DLD1 (cell line): ENCODE results near the gene CAMK2B.

ENCODE experiments used
- in situ Hi-C: cut with HindIII; loops from 2 replicates; pipeline ENCODE4 v1.10.0; 2017; ENCODE audit warnings: low sequenced_read_pairs

CAMK2B gene

DNA sequence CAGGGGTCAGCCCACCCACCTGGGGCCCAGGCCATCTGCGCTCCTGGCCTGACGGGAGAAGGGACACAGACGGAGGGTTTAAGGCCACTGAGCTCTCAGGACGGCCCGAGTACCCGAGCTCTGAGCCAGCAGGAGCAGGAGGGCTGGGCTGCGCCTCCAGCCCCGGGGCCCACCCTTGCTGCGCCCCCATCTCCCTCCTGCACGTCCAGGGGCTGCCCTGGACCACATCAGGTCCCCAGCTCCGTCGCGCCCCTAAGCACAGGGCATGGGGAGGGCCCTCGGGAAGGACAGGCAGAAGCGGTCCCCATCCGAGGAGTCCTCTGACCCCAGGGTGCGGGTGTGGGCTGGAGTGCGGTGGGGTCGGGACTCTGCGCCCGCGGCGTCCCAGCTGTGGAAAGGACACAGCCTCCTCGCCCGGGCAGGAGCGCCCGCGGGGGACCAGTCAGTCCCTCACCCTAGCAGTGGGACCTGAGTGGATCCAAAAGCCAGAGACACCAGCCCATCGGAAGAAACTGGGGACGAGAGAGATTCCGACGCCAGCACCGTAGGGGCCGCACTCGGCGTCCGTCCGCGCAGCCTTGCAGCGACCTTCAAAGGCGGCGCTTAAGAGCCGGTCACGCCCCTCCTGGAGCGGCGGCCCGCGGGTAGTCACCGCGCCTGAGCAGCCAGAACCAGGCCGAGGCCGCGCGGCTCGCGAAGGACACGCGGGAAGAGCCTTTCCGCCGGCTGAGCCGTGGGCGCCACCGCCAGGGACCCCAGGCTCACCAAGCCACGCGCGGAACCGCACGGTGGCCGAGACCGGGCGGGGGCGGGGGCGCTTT lies 15.9 kb downstream of the CAMK2B start:
- in situ Hi-C loops: no loop called here

DNA sequence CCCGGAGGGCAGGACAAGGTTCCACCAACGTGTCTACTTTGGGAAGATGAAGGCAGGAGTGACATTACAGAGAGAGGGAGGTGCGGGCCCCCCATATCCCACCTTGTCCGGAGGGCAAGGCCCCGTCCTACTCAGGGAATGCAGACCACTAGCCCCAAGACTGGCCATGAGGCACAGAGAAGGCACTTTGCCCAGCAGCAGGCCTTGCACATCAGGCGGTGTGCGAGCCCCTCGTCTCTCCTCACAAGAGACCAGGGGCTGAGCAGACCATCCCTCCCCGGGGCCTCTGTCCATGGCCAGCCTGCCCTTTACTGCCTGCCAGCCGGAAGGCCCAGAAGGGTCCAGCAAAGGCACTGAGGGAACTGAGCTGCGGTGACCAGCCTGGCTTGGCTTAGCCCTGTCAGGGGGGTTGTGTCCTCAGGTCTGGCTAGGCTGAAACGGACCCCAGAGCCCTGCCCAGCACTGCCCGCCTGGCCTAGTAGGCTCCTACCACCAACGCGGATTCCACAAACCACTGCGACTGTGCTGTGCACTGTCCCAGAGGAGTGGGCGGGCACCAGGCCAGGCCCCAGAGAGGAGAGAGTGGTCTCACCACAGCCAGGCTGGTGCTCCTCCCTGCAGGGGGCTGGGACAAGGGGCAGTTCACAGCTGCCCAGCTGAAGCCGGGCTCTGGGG lies 16.7 kb downstream of the CAMK2B start:
- in situ Hi-C loops: no loop called here

DNA sequence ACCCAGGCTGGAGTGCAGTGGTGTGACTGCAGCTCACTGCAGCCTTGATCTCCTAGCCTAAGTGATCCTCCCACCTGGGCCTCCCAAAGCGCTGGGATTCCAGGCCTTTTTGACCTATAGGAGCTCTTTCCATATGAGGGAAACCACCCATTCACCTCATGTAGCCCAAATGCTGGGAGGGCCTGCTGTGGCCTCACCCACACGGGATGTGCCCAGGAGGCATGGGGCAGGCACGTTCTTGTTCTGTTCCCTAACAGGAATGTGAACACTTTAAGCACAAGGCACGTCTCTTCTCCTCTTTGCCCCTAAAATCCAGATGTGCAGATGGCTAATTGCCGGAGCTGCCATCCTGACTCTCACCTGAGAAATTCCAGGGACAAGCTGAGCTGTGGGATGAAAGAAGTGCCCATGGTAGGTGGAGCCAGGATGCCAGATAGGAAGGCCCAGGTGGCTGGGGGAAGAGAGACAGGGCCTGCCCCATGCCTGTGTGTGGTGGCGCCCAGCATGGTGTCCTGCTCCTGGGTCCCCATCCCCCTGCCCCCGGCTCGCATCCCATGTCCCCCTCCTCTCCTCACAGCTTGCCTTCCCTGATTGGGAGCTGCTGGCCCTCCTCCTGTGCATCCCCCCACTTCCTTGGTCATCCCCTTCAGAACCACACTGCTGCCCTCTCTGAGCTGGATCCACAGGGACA lies 17.3 kb downstream of the CAMK2B start:
- in situ Hi-C loops: no loop called here

DNA sequence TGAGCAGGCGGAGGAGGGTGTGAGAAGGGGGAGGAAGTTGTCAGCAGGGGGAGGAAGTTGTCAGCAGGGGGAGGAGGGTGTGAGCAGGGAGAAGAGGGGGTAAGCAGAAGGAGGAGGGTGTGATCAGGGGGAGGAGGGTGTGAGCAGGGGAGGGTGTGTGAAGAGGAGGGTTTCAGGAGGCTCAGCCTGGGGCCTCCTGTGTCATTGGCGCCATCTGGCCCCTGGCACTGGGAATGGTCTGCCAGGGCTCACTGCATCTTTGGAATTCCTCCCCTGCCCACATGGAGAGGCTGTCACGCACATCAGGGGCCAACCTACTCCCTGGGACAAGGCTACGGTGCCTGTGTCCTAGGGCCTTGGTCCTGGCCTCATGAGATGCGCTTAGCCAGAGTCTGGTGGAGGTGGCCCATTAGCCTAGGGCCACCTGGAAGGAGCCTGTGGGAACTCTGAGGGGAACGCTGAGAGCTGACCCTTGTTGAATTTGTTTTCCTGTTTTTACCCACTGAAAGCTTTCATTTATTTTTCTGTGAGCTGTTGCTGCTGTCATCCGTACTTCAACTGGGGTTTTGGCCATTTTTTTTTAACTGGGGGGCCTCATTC lies 18.0 kb downstream of the CAMK2B start:
- in situ Hi-C loops: no loop called here

DNA sequence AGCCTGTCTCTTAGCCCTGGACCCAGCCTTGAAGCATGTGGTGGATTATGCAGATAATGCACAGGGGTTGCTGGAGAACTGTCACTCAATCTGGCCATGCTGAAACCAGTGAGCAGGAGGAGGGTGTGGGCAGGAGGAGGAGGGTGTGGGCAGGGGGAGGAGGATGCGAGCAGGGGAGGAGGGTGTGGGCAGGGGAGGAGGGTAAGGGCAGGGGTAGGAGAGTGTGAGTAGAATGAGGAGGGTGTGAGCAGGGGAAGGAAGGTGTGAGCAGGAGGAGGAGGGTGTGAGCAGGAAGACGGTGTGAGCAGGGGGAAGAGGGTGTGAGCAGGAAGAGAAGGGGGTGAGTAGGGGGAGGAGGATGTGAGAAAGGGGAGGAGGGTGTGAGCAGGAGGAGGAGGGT lies 18.8 kb downstream of the CAMK2B start:
- in situ Hi-C loops: no loop called here

DNA sequence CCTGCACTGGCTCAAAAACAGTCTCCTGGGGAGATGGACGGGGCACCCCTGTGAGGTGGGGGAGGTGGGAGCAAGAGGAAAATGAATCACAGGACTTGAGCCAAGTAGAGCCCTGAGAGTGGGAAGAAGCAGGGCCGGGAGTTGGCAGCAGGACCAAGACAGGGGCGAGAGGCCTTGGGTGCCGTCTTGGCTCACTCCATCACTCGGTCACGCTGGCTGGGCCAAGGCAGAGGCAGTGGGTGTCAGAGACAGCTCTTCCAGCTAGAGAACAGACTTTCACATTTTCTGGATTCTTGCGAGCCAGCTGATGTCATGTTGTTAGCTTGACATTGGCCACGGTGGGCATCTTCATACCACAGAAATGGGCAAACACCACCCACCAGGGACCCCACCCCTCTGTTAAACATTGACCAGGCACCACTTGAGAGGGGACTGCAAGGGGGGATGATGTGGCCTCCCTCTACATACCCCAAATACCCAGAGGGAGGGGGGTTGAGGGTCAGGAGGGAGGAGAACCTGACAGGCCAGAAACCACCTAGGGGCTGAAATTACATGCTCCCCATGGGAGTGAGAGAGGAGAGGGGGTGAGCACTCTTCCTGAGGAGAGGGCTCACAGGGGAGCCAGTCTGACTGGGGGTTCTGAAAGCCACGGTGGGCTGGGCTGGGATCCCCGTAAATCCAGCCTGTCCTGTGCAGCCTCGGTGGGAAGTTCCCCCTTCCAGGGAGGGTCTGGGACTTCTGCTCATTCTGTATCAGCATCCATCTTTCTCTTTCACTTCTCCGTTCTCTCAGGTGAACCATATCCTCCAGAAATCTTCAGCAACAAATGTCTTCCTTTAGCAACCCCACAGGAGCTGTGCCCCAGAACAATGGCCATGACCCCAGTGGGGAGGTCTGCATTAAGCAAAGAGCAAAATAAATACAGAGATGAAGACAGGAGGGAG lies 19.6 kb downstream of the CAMK2B start:
- in situ Hi-C loops: no loop called here

DNA sequence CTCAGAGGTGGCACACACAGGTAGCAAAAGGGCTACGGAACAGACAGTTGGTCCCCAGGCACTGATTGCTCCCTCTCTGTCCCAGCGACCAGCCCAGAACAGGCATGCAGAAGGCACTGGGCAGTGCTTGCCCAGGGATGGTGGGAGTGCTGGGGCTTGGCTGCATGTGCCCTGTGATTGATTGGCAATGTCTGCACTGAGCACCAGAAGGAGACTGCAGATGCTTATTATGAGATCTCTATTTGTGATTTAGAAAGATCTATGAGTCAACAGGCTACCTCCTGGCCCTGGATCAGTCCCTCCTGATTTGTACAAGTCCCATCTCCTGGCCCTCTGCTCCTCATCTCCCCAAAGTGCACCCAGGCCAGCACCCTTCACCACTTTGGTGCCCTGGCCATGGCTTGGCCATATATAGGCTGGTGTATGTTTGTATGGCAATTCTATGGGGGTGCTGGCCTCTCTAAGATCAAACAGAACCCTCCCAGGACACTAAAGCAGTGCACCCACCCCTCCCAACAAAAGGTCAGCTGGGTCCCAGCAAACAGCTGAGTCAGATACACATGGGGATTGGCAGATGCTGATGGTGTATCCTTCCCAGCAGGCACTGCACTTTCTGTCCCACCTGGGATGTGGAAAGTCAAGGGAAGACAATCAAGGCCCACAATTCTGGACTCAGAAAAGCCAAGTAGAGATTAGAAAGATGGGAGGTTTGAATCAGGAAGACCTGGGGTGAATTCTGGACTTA lies 30.9 kb downstream of the CAMK2B start:
- in situ Hi-C loops: no loop called here

DNA sequence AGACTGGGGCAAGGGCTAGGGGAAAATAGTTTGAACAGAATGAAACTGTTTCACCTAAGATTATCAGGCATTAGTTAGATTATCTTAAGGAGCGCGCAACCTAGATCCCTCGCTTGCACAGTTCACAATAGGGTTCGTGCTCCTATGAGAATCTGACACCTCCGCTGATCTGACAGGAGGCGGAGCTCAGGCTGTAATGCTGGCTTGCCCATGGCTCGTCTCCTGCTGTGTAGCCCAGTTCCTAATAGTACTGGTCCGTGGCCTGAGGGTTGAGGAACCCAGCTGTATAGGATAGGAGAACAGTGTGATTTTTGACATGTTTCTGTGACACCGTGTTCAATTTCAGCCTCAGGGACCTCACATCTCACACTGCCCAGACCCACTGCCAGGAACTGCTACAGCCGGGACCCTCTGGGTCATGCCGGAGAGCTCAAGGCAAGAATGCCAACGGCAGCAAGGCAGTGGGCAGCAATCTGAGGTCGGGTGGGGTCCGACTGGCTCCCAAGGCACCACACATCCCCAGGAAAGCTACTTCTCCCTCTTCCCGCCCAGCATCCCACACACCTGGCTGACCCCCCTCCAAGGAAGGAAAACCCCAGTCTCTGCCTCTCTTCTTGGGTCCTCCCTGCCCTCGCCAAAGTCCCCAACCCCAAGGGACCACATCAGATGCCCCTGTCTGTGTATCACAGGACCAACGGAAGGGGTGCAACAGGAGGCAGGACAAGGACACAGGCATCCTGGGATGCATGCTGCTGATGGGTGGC lies 31.7 kb downstream of the CAMK2B start:
- in situ Hi-C loops: no loop called here

DNA sequence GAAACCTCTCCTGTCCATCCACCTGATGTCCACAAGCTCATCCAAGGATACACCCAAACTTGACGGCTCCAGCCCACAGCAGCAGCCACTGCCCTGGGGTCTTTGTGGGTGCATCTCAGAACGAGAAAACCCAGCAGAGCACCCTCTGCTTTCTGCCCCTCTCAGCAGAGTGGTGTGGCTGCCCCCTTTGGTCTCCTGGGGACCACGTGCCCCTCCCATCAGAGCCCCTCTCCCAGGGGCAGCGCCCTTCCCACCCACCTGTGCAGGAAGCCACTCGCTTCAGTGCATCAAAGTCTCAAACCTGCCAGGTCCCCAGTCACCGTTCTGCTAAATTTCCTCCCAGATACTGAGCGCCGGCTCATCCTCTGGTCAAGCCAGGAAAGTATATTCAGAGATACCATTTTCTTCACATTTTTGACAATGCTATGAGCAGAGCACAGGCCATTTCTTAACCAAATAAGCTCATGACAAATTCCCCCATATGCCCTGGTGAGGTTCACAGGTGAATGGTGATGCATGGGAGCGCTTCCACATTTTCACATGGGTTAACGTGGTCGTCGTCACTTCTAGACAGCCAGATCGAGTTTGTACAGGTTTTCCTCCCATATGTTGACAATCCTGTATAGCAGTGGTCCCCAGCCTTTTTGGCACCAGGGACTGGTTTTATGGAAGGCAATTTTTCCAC lies 32.4 kb downstream of the CAMK2B start:
- in situ Hi-C loops: no loop called here

DNA sequence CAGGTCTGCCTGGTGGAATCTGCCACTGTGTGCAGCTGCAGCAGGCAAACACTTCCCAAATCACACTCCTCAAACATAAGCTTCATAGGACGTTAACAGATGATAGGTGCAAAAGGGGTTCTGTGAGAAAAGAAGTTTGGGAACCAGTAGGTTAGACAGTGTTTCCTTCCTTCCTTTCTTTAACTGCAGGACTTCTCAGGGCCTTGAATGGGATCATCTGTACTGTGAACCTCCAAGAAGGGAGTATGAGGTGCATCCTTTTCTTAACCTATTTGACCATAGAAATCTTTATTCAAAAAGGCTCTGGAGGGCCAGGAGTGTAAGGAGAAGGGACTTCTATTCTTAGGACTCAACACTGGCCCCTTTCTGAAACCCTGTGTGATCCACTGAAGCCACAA lies 33.0 kb downstream of the CAMK2B start:
- in situ Hi-C loops: no loop called here

DNA sequence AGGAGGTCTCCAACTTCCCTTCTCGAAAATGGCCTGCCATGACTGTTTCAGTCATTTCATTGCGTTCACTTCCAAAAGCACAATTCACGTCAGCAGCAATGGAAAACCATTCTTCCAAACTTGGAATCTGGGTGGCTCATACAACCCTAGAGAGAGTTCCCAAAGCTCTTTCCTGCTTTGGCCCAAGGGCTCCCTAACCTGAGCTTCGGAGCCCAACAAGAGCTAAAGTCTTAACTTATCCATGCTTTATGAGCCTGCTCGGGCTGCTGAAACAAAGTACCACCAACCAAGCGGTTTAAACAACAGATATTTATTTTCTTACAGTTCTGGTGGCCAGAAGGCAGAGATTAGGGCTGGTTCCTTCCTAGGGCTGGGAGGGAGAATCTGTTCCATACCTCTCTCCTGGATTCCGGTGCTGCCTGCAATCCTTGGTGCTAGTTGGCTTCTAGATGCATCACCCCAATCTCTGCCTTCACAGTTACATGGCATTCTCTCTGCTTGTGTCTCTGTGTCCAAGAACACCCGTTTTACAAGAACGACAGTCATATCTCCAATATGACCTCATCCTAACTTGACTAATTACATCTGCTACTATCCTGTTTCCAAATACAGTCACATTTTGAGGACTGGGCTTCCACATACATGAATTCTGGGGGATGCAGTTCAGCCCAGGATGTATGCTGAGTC lies 33.5 kb downstream of the CAMK2B start:
- in situ Hi-C loops: no loop called here

DNA sequence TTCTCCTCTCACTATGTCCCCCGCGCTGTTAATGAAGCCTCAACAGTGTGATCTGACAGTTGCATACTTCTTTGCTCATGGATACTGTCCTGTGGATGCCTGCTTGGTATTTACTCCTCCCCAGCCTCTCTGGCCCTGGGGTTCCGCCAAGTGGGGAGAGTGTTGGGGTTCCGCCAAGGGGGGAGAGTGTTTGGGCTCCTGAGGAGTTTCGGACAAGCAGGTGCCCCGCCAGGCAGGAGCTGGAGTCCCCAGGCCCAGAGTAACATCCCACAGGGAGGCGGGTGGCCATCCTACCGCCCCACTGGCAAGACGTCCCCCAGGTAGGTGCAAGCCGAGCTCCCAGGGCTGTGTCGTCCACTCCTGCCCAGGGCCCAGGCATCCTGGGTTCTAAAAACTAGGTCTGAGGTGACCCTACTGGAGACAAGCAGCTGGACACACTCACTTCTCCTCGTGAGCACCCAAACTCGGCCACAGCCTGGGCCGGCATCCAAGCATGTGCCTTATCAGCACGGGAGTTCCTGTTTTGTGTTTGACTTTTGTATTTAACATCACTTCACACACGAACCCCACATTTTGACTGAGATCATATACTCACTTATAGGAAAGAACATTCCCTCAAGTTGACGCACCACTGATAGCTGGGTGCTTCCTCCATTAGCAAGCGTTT lies 34.2 kb downstream of the CAMK2B start:
- in situ Hi-C loops: no loop called here

DNA sequence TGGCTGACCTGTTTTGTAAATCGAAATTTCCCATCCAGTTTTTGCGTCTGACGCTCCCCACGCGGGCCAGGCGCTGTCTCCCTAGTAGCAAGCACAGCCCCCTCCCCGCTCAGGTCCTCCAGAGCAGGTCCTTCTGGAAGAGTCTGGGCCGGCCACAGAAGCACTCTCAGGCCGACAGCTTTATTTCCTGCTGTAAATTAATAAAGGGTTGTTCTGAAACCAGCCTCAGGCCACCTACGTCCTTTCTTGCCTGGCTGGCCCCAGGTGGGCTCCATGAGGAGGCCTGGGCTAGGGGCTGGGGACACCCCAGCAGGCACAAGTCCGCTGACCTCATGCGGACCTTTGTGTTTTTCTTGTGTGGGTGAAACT lies 35.2 kb downstream of the CAMK2B start:
- in situ Hi-C loops: no loop called here

DNA sequence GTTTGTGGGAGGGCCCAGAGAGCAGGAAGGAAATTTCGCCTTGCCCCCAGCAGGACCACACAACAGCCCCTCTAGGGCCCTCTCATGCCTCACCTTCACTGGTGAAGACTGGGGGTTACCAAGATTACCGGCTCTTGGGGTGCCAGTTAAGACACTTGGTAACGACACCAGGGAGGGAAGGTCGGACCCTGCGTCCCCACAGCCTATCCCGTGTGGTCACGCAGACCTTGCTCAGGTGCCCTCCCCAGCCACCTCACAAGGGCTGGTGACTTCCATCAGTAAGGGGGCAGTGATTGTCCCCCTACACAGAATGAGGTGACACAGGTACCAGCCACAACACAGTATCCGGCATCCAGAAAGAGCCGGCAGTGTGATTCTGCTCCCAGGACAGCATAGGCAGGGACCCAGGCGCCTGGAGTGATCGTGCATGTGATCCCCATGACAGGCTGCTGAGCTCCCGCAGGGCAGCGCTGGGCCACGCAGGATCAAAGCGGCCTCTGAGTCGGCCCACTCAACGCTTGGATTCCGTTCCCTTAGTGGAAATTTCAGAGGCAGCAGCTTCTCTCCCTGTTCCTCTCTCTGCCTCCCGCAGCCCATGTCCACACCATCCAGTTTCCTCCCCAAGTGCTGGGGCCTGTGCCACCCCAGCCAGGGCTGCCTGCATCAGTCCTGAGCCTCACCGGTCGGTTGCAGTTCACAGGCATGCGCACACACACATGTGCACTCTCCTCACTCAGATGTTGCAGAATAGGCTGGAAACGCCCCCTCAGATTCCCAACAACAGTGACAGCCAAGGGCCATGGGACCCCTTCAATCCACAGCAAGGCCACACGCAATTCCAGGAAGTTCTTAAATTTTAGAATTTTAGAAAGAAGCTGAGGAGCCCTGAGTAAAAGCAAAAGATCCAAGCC lies 35.8 kb downstream of the CAMK2B start:
- in situ Hi-C loops: no loop called here

DNA sequence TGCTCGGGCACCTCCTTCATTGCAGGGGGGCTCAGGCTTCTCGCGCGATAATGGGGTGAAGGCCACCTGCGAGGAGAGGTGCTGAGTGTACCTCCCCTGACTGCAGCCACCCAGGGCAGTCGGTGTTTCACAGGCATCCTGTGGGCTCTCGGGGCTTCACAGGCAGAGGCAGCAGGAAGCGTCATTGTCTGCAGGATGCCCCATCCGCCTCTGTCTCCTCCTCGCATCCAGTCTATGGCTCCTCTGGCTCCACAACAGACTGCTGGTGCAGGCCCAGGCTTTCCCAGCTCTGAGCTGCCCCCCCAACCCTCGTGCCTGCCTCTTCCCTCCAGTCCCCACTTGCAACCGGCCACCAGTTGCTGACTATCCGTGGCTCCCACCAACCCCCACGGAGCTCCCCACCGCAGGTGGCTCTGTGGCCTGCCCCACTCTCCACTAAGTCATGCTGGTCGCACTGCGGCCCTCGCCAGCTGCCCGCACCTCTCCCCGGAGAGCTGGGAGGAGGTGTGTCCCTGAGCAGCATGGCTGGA lies 36.5 kb downstream of the CAMK2B start:
- in situ Hi-C loops: no loop called here

DNA sequence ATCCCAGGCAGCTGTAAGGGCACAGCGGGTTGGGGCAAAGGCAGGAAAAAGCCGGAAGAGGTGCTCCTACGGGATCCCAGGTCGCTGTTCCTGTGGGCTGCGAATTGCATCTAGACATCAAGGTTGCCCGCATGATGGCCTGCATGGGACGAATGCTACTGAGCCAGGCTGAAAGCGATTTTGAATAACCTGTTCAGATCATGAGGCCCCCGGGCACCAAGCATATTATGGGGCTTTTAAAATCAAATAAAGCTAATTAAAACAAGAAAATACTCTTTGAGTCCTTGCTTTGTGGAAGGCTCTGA lies 37.1 kb downstream of the CAMK2B start:
- in situ Hi-C loops: no loop called here
